Fibroblast of gingiva (primary cell): ENCODE measurements around the gene OGFOD1.

ENCODE experiments used
- DNase-seq: peaks from one replicate; pipeline ENCODE4 v3.0.0-alpha.2; 2011; ENCODE audit warnings: low read depth

Gene OGFOD1

GRCh38 chr16:56450986-56451752, at the start of gene OGFOD1, which contains the start of gene NUDT21:
Gene OGFOD1, plus strand, starts transcription at chr16:56451554. Its CDS starts 59 bp downstream, at chr16:56451613.
Gene NUDT21, minus strand, starts transcription at chr16:56451332. Its CDS starts 130 bp downstream, at chr16:56451202.
- peak; percentile 97 for DNase-seq

GRCh38 chr16:56405977-56406672, 45.2 kb upstream of the OGFOD1 start:
- DNase-seq: no peak

- no peak for DNase-seq
Observed at GRCh38 chr16:56408379-56409098, 42.8 kb upstream of the OGFOD1 start.

GRCh38 chr16:56409195-56409594, 42.2 kb upstream of the OGFOD1 start:
- peak; percentile 55 for DNase-seq

- DNase-seq: no peak
Observed at GRCh38 chr16:56411123-56411522, 40.2 kb upstream of the OGFOD1 start.

- DNase-seq: no peak
Observed at GRCh38 chr16:56411624-56412023, 39.7 kb upstream of the OGFOD1 start.

- no peak for DNase-seq
Observed at GRCh38 chr16:56413381-56413780, 38.0 kb upstream of the OGFOD1 start.

- no peak for DNase-seq
Observed at GRCh38 chr16:56414366-56414765, 37.0 kb upstream of the OGFOD1 start.

GRCh38 chr16:56415875-56416274, 35.5 kb upstream of the OGFOD1 start:
- no peak for DNase-seq

GRCh38 chr16:56417138-56417537, 34.2 kb upstream of the OGFOD1 start:
- DNase-seq: no peak

GRCh38 chr16:56419740-56420548, 31.4 kb upstream of the OGFOD1 start:
- DNase-seq: no peak

- no peak for DNase-seq
Observed at GRCh38 chr16:56420613-56421012, 30.7 kb upstream of the OGFOD1 start.

- no peak for DNase-seq
Observed at GRCh38 chr16:56421313-56421712, 30.0 kb upstream of the OGFOD1 start.

GRCh38 chr16:56421976-56422669, 29.2 kb upstream of the OGFOD1 start:
- no peak for DNase-seq

GRCh38 chr16:56422896-56423441, 28.4 kb upstream of the OGFOD1 start:
- DNase-seq: no peak

- DNase-seq: no peak
Observed at GRCh38 chr16:56423584-56424403, 27.6 kb upstream of the OGFOD1 start.

GRCh38 chr16:56424404-56424764, 27.0 kb upstream of the OGFOD1 start:
- no peak for DNase-seq

- no peak for DNase-seq
Observed at GRCh38 chr16:56424791-56425438, 26.4 kb upstream of the OGFOD1 start.

GRCh38 chr16:56425439-56425832, 25.9 kb upstream of the OGFOD1 start, which contains the start of gene AMFR:
Gene AMFR, minus strand, starts transcription at chr16:56425545. Its CDS starts 218 bp downstream, at chr16:56425327.
- DNase-seq: peak; percentile 86
